MM.1S (cell line): ENCODE data around the gene CREBBP.
"Not testable (repeated sequence)": the region's sequence is repeated elsewhere in the genome, so short reads cannot be mapped to it uniquely, and the experiment has no call there.

Experiments
- DNase-seq: peaks from one replicate; pipeline ENCODE4 v3.0.0-alpha.2; 2015
- H2AFZ ChIP-seq: fragments of 300-600 bp; sonication (generic); 2 replicates; pipeline ENCODE4 v1.6.0; 2016; ENCODE audit warnings: antibody characterized with exemption, low read length
- H3F3A ChIP-seq: fragments of 300-600 bp; sonication (generic); 2 replicates; pipeline ENCODE4 v1.6.1; 2016; ENCODE audit warnings: mild to moderate bottlenecking, antibody characterized with exemption, low read length, moderate library complexity, mixed read lengths; ENCODE audit not compliant: insufficient read depth
- H3K27ac ChIP-seq: fragments of 300-600 bp; sonication (generic); 2 replicates; pipeline ENCODE4 v1.5.1; 2016; ENCODE audit warnings: mild to moderate bottlenecking, low read length
- H3K27me3 ChIP-seq: fragments of 300-600 bp; sonication (generic); replicated peaks from 2 replicates; pipeline ENCODE4 v1.6.0; 2016; ENCODE audit warnings: low read length; ENCODE audit not compliant: insufficient read depth
- H3K36me3 ChIP-seq: fragments of 300-600 bp; sonication (generic); replicated peaks from 2 replicates; pipeline ENCODE4 v1.6.1; 2016; ENCODE audit warnings: mild to moderate bottlenecking, low read length, mixed read lengths; ENCODE audit not compliant: insufficient read depth
- H3K4me1 ChIP-seq: fragments of 300-600 bp; sonication (generic); 2 replicates; pipeline ENCODE4 v1.6.1; 2016; ENCODE audit warnings: low read length, mixed read lengths
- H3K4me2 ChIP-seq: fragments of 300-600 bp; sonication (generic); 2 replicates; pipeline ENCODE4 v1.6.0; 2016; ENCODE audit warnings: low read depth, low read length
- H3K4me3 ChIP-seq: fragments of 300-600 bp; sonication (generic); 2 replicates; pipeline ENCODE4 v1.5.1; 2016; ENCODE audit warnings: low read length, mixed read lengths
- H3K79me2 ChIP-seq: fragments of 300-600 bp; sonication (generic); 2 replicates; pipeline ENCODE4 v1.6.1; 2016; ENCODE audit warnings: mixed run types, low read length, mixed read lengths
- H3K9ac ChIP-seq: fragments of 300-600 bp; sonication (generic); 2 replicates; pipeline ENCODE4 v1.6.1; 2016; ENCODE audit warnings: low read length, mixed read lengths
- H3K9me2 ChIP-seq: fragments of 300-600 bp; sonication (generic); replicated peaks from 2 replicates; pipeline ENCODE4 v1.6.1; 2016; ENCODE audit warnings: mild to moderate bottlenecking, low read length, mixed read lengths; ENCODE audit not compliant: insufficient read depth
- H3K9me3 ChIP-seq: fragments of 300-600 bp; sonication (generic); replicated peaks from 2 replicates; pipeline ENCODE4 v1.6.1; 2016; ENCODE audit warnings: mild to moderate bottlenecking, low read length, mixed read lengths; ENCODE audit not compliant: insufficient read depth
- H4K20me1 ChIP-seq: fragments of 300-600 bp; sonication (generic); 2 replicates; pipeline ENCODE4 v1.6.1; 2016; ENCODE audit warnings: mild to moderate bottlenecking, low read length, moderate library complexity, mixed read lengths; ENCODE audit not compliant: insufficient read depth
- EZH2 ChIP-seq: fragments of 300-600 bp; sonication (generic); optimal IDR thresholded peaks from 2 replicates; pipeline ENCODE3; 2017; ENCODE audit warnings: low read depth, mild to moderate bottlenecking, antibody characterized with exemption, low read length, mixed read lengths
- EZH2phosphoT487 ChIP-seq: fragments of 300-600 bp; sonication (generic); IDR thresholded peaks from 2 replicates; pipeline ENCODE4 v1.6.1; 2018; ENCODE audit warnings: antibody characterized with exemption, low read length
- TF ChIP-seq, protein P1 (sequence below): fragments of 300-600 bp; sonication (generic); IDR thresholded peaks from 2 replicates; pipeline ENCODE4 v1.5.1; 2016; ENCODE audit warnings: antibody characterized with exemption, low read length, mixed read lengths

CREBBP gene

DNA sequence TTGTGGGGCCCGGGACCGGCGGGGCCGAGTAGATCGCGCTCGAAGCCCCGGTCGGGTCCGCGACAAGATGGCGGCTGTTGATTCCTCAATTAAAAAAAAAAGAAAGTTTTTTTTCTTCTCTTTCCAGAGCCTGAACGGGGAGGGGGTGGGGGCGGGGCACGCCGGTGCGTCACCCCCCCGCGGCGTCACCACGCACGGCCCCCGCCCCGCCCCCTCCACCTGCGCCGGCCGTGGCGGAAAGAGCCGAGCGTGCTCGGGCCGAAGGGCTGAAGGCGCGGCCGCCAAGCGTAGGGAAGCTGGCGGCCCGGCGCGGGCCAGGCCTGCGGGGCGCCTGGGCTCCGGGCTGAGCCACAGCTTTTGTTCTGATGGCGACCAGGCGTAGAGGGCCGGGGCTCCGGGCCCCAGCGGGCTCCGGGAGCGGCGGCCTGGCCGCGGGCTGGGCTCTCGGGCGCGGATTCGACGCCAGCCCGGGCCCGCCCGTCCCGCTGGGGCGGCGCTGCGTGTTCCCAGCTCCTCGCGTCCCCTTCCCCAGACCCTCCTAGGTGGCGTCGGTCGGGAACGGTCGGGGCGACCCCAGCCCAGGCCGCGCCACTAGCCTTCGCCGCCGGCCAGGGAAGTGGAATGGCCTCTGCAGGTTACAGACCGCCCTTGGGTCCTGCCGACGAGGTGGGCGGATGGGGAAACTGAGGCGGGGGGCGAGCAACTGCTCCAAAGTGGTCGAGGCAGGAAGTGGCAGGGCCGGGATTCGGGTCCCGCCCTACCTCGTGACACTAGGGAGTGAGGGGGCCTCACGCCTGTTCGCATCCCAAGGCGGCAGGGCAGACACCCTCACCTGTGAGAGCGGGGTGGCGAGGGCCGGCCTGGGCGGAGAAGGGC is at the start of gene CREBBP:
Gene CREBBP (minus strand): TSS at position 91 of the 876 bp plus-strand sequence. CDS start 797 bp downstream, outside the sequence.
- H3K9me3 ChIP-seq: no peaks in the 10 kb centered on the region
- no peaks in the 10 kb centered on the region for H3K9me2 ChIP-seq
- peak within 1 kb of the TSS; percentile 100 for H3K4me2 ChIP-seq
- DNase-seq: peak; percentile 94
- H3F3A ChIP-seq: no peaks in the 10 kb centered on the region
- peaks cover 13% of the 10 kb centered on the region for H3K4me1 ChIP-seq
- H4K20me1 ChIP-seq: peaks cover 33% of the 10 kb centered on the region
- H3K27me3 ChIP-seq: no peaks in the 10 kb centered on the region
- H2AFZ ChIP-seq: peak within 1 kb of the TSS; percentile 96
- H3K27ac ChIP-seq: no peak within 1 kb of the TSS
- peak within 1 kb of the TSS; percentile 71 for H3K9ac ChIP-seq
- no peaks in the 10 kb centered on the region for H3K36me3 ChIP-seq
- H3K4me3 ChIP-seq: peak within 1 kb of the TSS; percentile 93
- TF ChIP-seq EZH2phosphoT487 (no peak), EZH2 (no peak)
- TF ChIP-seq, protein P1, sequence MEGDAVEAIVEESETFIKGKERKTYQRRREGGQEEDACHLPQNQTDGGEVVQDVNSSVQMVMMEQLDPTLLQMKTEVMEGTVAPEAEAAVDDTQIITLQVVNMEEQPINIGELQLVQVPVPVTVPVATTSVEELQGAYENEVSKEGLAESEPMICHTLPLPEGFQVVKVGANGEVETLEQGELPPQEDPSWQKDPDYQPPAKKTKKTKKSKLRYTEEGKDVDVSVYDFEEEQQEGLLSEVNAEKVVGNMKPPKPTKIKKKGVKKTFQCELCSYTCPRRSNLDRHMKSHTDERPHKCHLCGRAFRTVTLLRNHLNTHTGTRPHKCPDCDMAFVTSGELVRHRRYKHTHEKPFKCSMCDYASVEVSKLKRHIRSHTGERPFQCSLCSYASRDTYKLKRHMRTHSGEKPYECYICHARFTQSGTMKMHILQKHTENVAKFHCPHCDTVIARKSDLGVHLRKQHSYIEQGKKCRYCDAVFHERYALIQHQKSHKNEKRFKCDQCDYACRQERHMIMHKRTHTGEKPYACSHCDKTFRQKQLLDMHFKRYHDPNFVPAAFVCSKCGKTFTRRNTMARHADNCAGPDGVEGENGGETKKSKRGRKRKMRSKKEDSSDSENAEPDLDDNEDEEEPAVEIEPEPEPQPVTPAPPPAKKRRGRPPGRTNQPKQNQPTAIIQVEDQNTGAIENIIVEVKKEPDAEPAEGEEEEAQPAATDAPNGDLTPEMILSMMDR: no peak
- H3K79me2 ChIP-seq: peaks cover 39% of the 10 kb centered on the region

DNA sequence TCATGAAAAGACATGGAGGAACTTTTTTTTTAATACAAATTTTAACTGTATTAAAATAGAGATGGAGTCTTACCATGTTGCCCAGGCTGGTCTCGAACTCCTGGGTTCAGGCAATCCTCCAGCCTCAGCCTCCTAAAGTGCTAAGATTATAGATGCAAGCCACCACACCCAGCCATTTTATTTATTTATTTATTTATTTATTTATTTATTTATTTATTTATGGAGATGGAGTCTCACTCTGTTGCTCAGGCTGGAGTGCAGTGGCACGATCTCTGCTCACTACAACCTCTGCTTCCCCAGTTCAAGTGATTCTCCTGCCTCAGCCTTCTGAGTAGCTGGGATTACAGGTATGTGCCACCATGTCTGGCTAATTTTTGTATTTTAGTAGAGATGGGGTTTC is 46.6 kb upstream of the CREBBP start:
- H3K27ac ChIP-seq, H4K20me1 ChIP-seq, H3K79me2 ChIP-seq, H3K9me2 ChIP-seq, H3K36me3 ChIP-seq, H3K4me3 ChIP-seq, H3K9me3 ChIP-seq, H3K4me1 ChIP-seq, H3F3A ChIP-seq, H3K27me3 ChIP-seq, H2AFZ ChIP-seq, H3K9ac ChIP-seq, DNase-seq, H3K4me2 ChIP-seq: not testable (repeated sequence)

DNA sequence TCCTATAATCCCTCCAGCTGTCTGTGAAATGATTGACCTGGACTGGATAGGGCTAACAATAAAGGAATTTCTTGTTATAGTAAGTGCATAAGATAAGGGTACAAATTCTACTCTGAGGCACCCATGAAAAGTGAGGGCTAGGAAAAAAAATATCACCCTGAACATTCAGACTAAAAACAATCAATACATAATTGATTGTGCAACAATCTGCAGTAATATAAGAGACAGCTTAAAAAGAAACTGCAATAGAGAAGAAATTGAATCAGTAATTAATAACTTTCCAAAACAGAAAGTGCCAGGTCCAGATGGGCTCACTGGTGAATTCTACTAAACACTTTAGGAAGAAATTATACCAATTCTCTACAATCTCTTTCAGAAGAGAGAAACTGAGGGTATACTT is 44.2 kb upstream of the CREBBP start:
- no peaks in the 10 kb centered on the region for H3K9me3 ChIP-seq
- H4K20me1 ChIP-seq: no peaks in the 10 kb centered on the region
- H3K4me2 ChIP-seq: no peak overlapping the region
- no peaks in the 10 kb centered on the region for H3K9me2 ChIP-seq
- TF ChIP-seq EZH2: no peak
- TF ChIP-seq EZH2phosphoT487: no peak
- TF ChIP-seq, protein P1: no peak
- H3K9ac ChIP-seq: no peak overlapping the region
- no peaks in the 10 kb centered on the region for H3K79me2 ChIP-seq
- H3K27me3 ChIP-seq: peaks cover 25% of the 10 kb centered on the region
- DNase-seq: no peak
- no peaks in the 10 kb centered on the region for H3K36me3 ChIP-seq
- H3K4me3 ChIP-seq: no peak overlapping the region
- no peaks in the 10 kb centered on the region for H3K4me1 ChIP-seq
- H3K27ac ChIP-seq: no peak overlapping the region
- H3F3A ChIP-seq: no peaks in the 10 kb centered on the region
- no peak overlapping the region for H2AFZ ChIP-seq

DNA sequence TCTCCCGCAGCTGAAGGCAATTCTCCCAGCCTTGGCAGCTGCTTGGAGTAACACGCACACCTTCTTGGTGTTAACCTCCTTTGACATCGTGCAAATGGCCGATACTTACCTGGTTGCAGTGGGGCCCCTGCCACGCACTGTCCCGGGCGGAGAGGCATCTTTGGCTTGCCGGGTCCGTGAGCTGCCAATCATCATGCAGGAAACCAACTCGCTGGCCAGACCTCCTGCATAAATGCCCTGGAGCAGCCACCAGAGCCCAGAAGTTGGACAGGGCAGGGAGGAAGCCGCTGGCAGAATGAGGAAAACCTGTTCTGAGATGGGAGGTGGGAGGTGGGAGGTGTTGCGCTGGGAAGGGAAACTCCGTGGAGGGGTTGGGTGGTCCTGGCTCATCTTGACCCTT is 41.7 kb upstream of the CREBBP start:
- no peak for TF ChIP-seq EZH2phosphoT487
- TF ChIP-seq EZH2: no peak
- TF ChIP-seq, protein P1: no peak
- no peaks in the 10 kb centered on the region for H3F3A ChIP-seq
- no peaks in the 10 kb centered on the region for H3K9me2 ChIP-seq
- no peak overlapping the region for H3K4me2 ChIP-seq
- H3K4me1 ChIP-seq: no peaks in the 10 kb centered on the region
- H3K36me3 ChIP-seq: no peaks in the 10 kb centered on the region
- H2AFZ ChIP-seq: no peak overlapping the region
- H4K20me1 ChIP-seq: no peaks in the 10 kb centered on the region
- no peaks in the 10 kb centered on the region for H3K9me3 ChIP-seq
- no peak overlapping the region for H3K27ac ChIP-seq
- no peak overlapping the region for H3K9ac ChIP-seq
- no peaks in the 10 kb centered on the region for H3K79me2 ChIP-seq
- no peak for DNase-seq
- no peak overlapping the region for H3K4me3 ChIP-seq
- peaks cover 43% of the 10 kb centered on the region for H3K27me3 ChIP-seq
